IMR-90 (cell line): ENCODE data around the gene CHP2. TPM values are rescaled to one million over a fixed set of nuclear protein-coding genes. Genes with fewer than 3 reads are reported as not detected.
A peak's percentile ranks its signal among the peaks of the same experiment; 100 is the strongest.

ENCODE experiments used
- ATAC-seq: fragments of 200-7000 bp; cut with Tn5 transposase; 2 replicates; pipeline ENCODE4 v1.9.1; 2020; ENCODE audit warnings: low read depth, mild to moderate bottlenecking, moderate library complexity
- BruUV-seq: library from RNA; stranded (reverse); fragments of 400-500 nt; replicated peaks from 2 replicates; lab custom pipeline; 2021; lab: Mats Ljungman, UMichigan
- CTCF ChIA-PET: fragments of 300-600 bp; formaldehyde crosslinking; extraction: SDS; loops from one replicate; lab custom pipeline; 2021; ENCODE audit warnings: antibody characterized with exemption; lab: Yijun Ruan, JAX
- POLR2A ChIA-PET: fragments of 300-600 bp; sonication (Branson Sonifier 250); formaldehyde crosslinking; loops from one replicate; lab custom pipeline; 2022; ENCODE audit warnings: antibody characterized with exemption; ENCODE audit not compliant: unreplicated experiment; lab: Charles Lee
- DNase-seq: peaks from one replicate; pipeline ENCODE4 v3.0.0; 2013
- H2AFZ ChIP-seq: replicated peaks from 2 replicates; pipeline ENCODE3; 2013; ENCODE audit warnings: low read length, mild to moderate bottlenecking; ENCODE audit not compliant: poor library complexity
- H2AK5ac ChIP-seq: 2 replicates; pipeline ENCODE4 v1.6.1; 2013; ENCODE audit warnings: low read depth, low read length, inconsistent platforms
- H2AK9ac ChIP-seq: replicated peaks from 2 replicates; pipeline ENCODE3; 2013; ENCODE audit warnings: mild to moderate bottlenecking, low read depth, low read length, moderate library complexity; ENCODE audit not compliant: poor library complexity
- H2BK120ac ChIP-seq: 2 replicates; pipeline ENCODE4 v1.6.1; 2013; ENCODE audit warnings: low read depth, low read length, inconsistent platforms
- H2BK15ac ChIP-seq: 3 replicates; pipeline ENCODE4 v1.6.1; 2013; ENCODE audit warnings: low read depth, low read length, inconsistent platforms
- H2BK20ac ChIP-seq: 2 replicates; pipeline ENCODE4 v1.6.1; 2013; ENCODE audit warnings: low read depth, mild to moderate bottlenecking, inconsistent platforms, low read length, moderate library complexity
- H2BK5ac ChIP-seq: 2 replicates; pipeline ENCODE4 v1.6.1; 2013; ENCODE audit warnings: mild to moderate bottlenecking, low read depth, low read length, inconsistent platforms; ENCODE audit not compliant: poor library complexity, severe bottlenecking
- H3K14ac ChIP-seq: replicated peaks from 2 replicates; pipeline ENCODE4 v1.6.1; 2013; ENCODE audit warnings: low read depth, low read length, inconsistent platforms
- H3K18ac ChIP-seq: 2 replicates; pipeline ENCODE4 v1.6.1; 2013; ENCODE audit warnings: low read depth, low read length, control low read depth
- H3K23ac ChIP-seq: 2 replicates; pipeline ENCODE4 v1.6.1; 2013; ENCODE audit warnings: low read depth, low read length, inconsistent platforms
- H3K27ac ChIP-seq: 2 replicates; pipeline ENCODE4 v1.5.1; 2013; ENCODE audit warnings: mild to moderate bottlenecking, control low read depth, low read length; ENCODE audit not compliant: insufficient read depth
- H3K27me3 ChIP-seq: 2 replicates; pipeline ENCODE4 v1.6.1; 2013; ENCODE audit warnings: low read length; ENCODE audit not compliant: control insufficient read depth, insufficient read depth
- H3K36me3 ChIP-seq: 2 replicates; pipeline ENCODE4 v1.6.1; 2013; ENCODE audit warnings: low read length, mixed read lengths; ENCODE audit not compliant: control insufficient read depth, insufficient read depth
- H3K4ac ChIP-seq: 2 replicates; pipeline ENCODE4 v1.6.1; 2013; ENCODE audit warnings: low read depth, low read length, inconsistent platforms
- H3K4me1 ChIP-seq: 2 replicates; pipeline ENCODE4 v1.6.1; 2013; ENCODE audit warnings: low read length, mixed read lengths; ENCODE audit not compliant: control insufficient read depth, insufficient read depth
- H3K4me2 ChIP-seq: 2 replicates; pipeline ENCODE4 v1.6.1; 2013; ENCODE audit warnings: low read depth, mild to moderate bottlenecking, control low read depth, low read length, moderate library complexity
- H3K4me3 ChIP-seq: 2 replicates; pipeline ENCODE4 v1.5.1; 2013; ENCODE audit warnings: low read depth, mild to moderate bottlenecking, control low read depth, low read length, moderate library complexity; ENCODE audit not compliant: insufficient read depth
- H3K56ac ChIP-seq: 2 replicates; pipeline ENCODE4 v1.6.1; 2013; ENCODE audit warnings: low read length, inconsistent platforms; ENCODE audit not compliant: insufficient read depth; ENCODE audit errors: extremely low read depth
- H3K79me1 ChIP-seq, 2 experiments: 2 replicates each; pipeline ENCODE4 v1.6.1; 2013; ENCODE audit warnings: low read length in 2 of 2, inconsistent platforms in 1 of 2, low read depth in 1 of 2
- H3K9ac ChIP-seq: 2 replicates; pipeline ENCODE4 v1.6.1; 2013; ENCODE audit warnings: low read depth, low read length, control low read depth
- H3K9me1 ChIP-seq: 2 replicates; pipeline ENCODE4 v1.6.1; 2013; ENCODE audit warnings: low read length, inconsistent platforms; ENCODE audit not compliant: insufficient read depth
- H3K9me3 ChIP-seq: 2 replicates; pipeline ENCODE4 v1.6.1; 2013; ENCODE audit warnings: low read length; ENCODE audit not compliant: control insufficient read depth, insufficient read depth
- H4K20me1 ChIP-seq: 2 replicates; pipeline ENCODE4 v1.6.1; 2013; ENCODE audit warnings: low read length, inconsistent platforms; ENCODE audit not compliant: insufficient read depth
- H4K5ac ChIP-seq: 2 replicates; pipeline ENCODE4 v1.6.1; 2013; ENCODE audit warnings: mild to moderate bottlenecking, low read depth, low read length, control low read depth
- H4K8ac ChIP-seq, 2 experiments: 2 replicates each; pipeline ENCODE4 v1.6.1; 2013; ENCODE audit warnings: low read depth in 2 of 2, low read length in 2 of 2, control low read depth in 1 of 2, inconsistent platforms in 1 of 2
- H4K91ac ChIP-seq: 2 replicates; pipeline ENCODE4 v1.6.1; 2013; ENCODE audit warnings: low read depth, low read length, inconsistent platforms; ENCODE audit not compliant: insufficient read depth
- CEBPB ChIP-seq: IDR thresholded peaks from 2 replicates; pipeline ENCODE4 v1.6.1; 2012; ENCODE audit warnings: low read depth, low read length, improper control_type of control experiment
- FOS ChIP-seq: fragments of 150-350 bp; IDR thresholded peaks from 2 replicates; pipeline ENCODE4 v1.6.1; 2016; ENCODE audit warnings: low read depth, low read length
- RFX5 ChIP-seq: IDR thresholded peaks from 2 replicates; pipeline ENCODE4 v1.8.0; 2012; ENCODE audit warnings: low read depth, mild to moderate bottlenecking, low read length, moderate library complexity
- whole genome bisulfite sequencing, 2 experiments: methylation state at CpG; one replicate each; pipeline versions ENCODE4 v1.1.5 to v1.1.7; 2013; ENCODE audit warnings: missing lambda C conversion rate in 2 of 2; ENCODE audit not compliant: insufficient read length in 1 of 2; ENCODE audit errors: extremely low coverage in 2 of 2; 5-methylcytosine and 5-hydroxymethylcytosine counted together
- dilution Hi-C: fragments of 300-500 bp; cut with HindIII; formaldehyde crosslinking; loops from one replicate; pipeline ENCODE4 v1.14.3; 2018; ENCODE audit warnings: low sequenced_read_pairs; ENCODE audit not compliant: unreplicated experiment
- in situ Hi-C: fragments of 300-500 bp; cut with MboI; formaldehyde crosslinking; loops from 3 replicates; pipeline ENCODE4 v1.14.3; 2019; ENCODE audit warnings: low sequenced_read_pairs, inconsistent platforms, mixed read lengths
- intact Hi-C: fragments of 100-400 bp; cut with micrococcal nuclease; formaldehyde crosslinking; loops from 2 replicates; pipeline ENCODE4 v1.10.0; 2022
- polyA plus RNA-seq, 3 experiments: library from polyadenylated mRNA; depleted of rRNA; stranded (reverse); fragments of >200 nt; gene quantifications; 2 replicates each; pipeline ENCODE4 v1.2.3, GENCODE V29; 2012; ENCODE audit warnings: low replicate concordance in 1 of 3
- total RNA-seq: library from RNA; depleted of rRNA; stranded (reverse); fragments of >200 nt; gene quantifications from 2 replicates; pipeline ENCODE4 v1.2.3, GENCODE V29; 2012

The CHP2 gene
- total and polyA plus RNA-seq, 2 of the 4 experiments (the other 2 are of a cell fraction) = not detected

- Histone ChIP-seq H3K4ac (no peak overlapping the region), H3K36me3 (no peaks in the 10 kb centered on the region), H3K14ac (no peak overlapping the region), H2AK5ac (no peak overlapping the region), H3K4me3 (no peak overlapping the region), H2BK120ac (no peak overlapping the region), H4K8ac (no peak overlapping the region), H3K4me2 (no peak overlapping the region), H2BK5ac (no peak overlapping the region), H3K56ac (no peak overlapping the region), H3K9me3 (no peaks in the 10 kb centered on the region), H3K79me1 (no peaks in the 10 kb centered on the region), H3K4me1 (no peaks in the 10 kb centered on the region), H2AFZ (no peak overlapping the region), H3K9ac (no peak overlapping the region), H2BK15ac (no peak overlapping the region), H3K23ac (no peak overlapping the region), H4K5ac (no peak overlapping the region), H3K27ac (no peak overlapping the region), H4K91ac (no peak overlapping the region), H3K27me3 (no peaks in the 10 kb centered on the region), H3K18ac (no peak overlapping the region), H2AK9ac (no peak overlapping the region), H3K9me1 (no peaks in the 10 kb centered on the region), H2BK20ac (no peak overlapping the region), H4K20me1 (no peaks in the 10 kb centered on the region)
- 43% methylated on average over 1 of the region's 8 CpGs; no CpG with 5 or more reads in 1 of the 2 experiments for WGBS, 2 experiments
- dilution Hi-C loops (no loop called here), in situ Hi-C loops (no loop called here), intact Hi-C loops (no loop called here)
- no peak for ATAC-seq
- no peak for TF ChIP-seq FOS
- TF ChIP-seq CEBPB = peak; percentile 75
- no peak for TF ChIP-seq RFX5
- BruUV-seq = no TSS peak
- DNase-seq = peak; percentile 7
- ChIA-PET POLR2A (no interaction called here), CTCF (interaction anchor here (0.9 kb wide), 1 partner anchor 775 kb away, joined by 3 read pairs; no protein-coding TSS in a partner anchor)
Measured at GRCh38 chr16:23724096-23724784, 30.6 kb upstream of the CHP2 start.
